Activated naive CD8-positive, alpha-beta T cell treated with anti-CD3 and anti-CD28 coated beads for 36 hours (primary cell): ENCODE results near the gene OPCML. TPM values are rescaled to one million over a fixed set of nuclear protein-coding genes. Genes with fewer than 3 reads are reported as not detected.

Source experiments
- DNase-seq: peaks from one replicate; pipeline ENCODE4 v3.0.0; 2021
- H3K27ac Mint-ChIP-seq: one replicate; pipeline ENCODE4 v1.8.0; 2022; ENCODE audit warnings: mild to moderate bottlenecking, moderate library complexity, mixed read lengths
- H3K27me3 Mint-ChIP-seq: one replicate; pipeline ENCODE4 v1.8.0; 2022; ENCODE audit warnings: mild to moderate bottlenecking, mixed read lengths
- H3K36me3 Mint-ChIP-seq: one replicate; pipeline ENCODE4 v1.8.0; 2021; ENCODE audit warnings: mild to moderate bottlenecking, mixed read lengths
- H3K4me1 Mint-ChIP-seq: one replicate; pipeline ENCODE4 v1.8.0; 2021; ENCODE audit warnings: mixed read lengths
- H3K4me3 Mint-ChIP-seq: one replicate; pipeline ENCODE4 v1.8.0; 2022; ENCODE audit warnings: mild to moderate bottlenecking, moderate library complexity, mixed read lengths
- H3K9me3 Mint-ChIP-seq: one replicate; pipeline ENCODE4 v1.8.0; 2022; ENCODE audit warnings: mixed read lengths
- total RNA-seq, 2 experiments: library from RNA; stranded (reverse); gene quantifications; one replicate each; pipeline ENCODE4 v1.2.3, GENCODE V29; 2021

Gene OPCML
- total RNA-seq, 2 experiments from 2014 or later: not detected

GRCh38 chr11:132942611-132943356 lies 589.5 kb downstream of the OPCML start:
- Mint-ChIP-seq H3K27ac (no peak overlapping the region), H3K27me3 (peaks cover 54% of the 10 kb centered on the region), H3K4me3 (no peak overlapping the region), H3K9me3 (no peaks in the 10 kb centered on the region), H3K4me1 (no peaks in the 10 kb centered on the region), H3K36me3 (no peaks in the 10 kb centered on the region)
- no peak for DNase-seq

GRCh38 chr11:132941761-132942160 lies 590.5 kb downstream of the OPCML start:
- Mint-ChIP-seq H3K4me1 (no peaks in the 10 kb centered on the region), H3K4me3 (no peak overlapping the region), H3K36me3 (no peaks in the 10 kb centered on the region), H3K27ac (no peak overlapping the region), H3K9me3 (no peaks in the 10 kb centered on the region), H3K27me3 (peaks cover 50% of the 10 kb centered on the region)
- DNase-seq: no peak

- no peak overlapping the region for H3K4me3 Mint-ChIP-seq
- H3K27me3 Mint-ChIP-seq: peaks cover 50% of the 10 kb centered on the region
- no peaks in the 10 kb centered on the region for H3K36me3 Mint-ChIP-seq
- no peaks in the 10 kb centered on the region for H3K9me3 Mint-ChIP-seq
- H3K27ac Mint-ChIP-seq: no peak overlapping the region
- H3K4me1 Mint-ChIP-seq: no peaks in the 10 kb centered on the region
- no peak for DNase-seq
These were observed 591.2 kb downstream of the OPCML start for GRCh38 chr11:132941024-132941646.

GRCh38 chr11:132937016-132937415 lies 595.3 kb downstream of the OPCML start:
- DNase-seq: no peak
- Mint-ChIP-seq H3K27me3 (peaks cover 17% of the 10 kb centered on the region), H3K4me1 (no peaks in the 10 kb centered on the region), H3K4me3 (no peak overlapping the region), H3K36me3 (no peaks in the 10 kb centered on the region), H3K27ac (no peak overlapping the region), H3K9me3 (no peaks in the 10 kb centered on the region)

GRCh38 chr11:132935383-132935782 lies 596.9 kb downstream of the OPCML start:
- no peaks in the 10 kb centered on the region for H3K36me3 Mint-ChIP-seq
- no peak overlapping the region for H3K4me3 Mint-ChIP-seq
- H3K4me1 Mint-ChIP-seq: no peaks in the 10 kb centered on the region
- peaks cover 1% of the 10 kb centered on the region for H3K27me3 Mint-ChIP-seq
- no peak overlapping the region for H3K27ac Mint-ChIP-seq
- no peak for DNase-seq
- H3K9me3 Mint-ChIP-seq: no peaks in the 10 kb centered on the region

- peaks cover 3% of the 10 kb centered on the region for H3K9me3 Mint-ChIP-seq
- H3K27ac Mint-ChIP-seq: no peak overlapping the region
- H3K27me3 Mint-ChIP-seq: no peaks in the 10 kb centered on the region
- H3K4me3 Mint-ChIP-seq: no peak overlapping the region
- H3K4me1 Mint-ChIP-seq: no peaks in the 10 kb centered on the region
- H3K36me3 Mint-ChIP-seq: no peaks in the 10 kb centered on the region
- no peak for DNase-seq
These were observed 598.6 kb downstream of the OPCML start for GRCh38 chr11:132933703-132934102.

GRCh38 chr11:132925825-132926469 lies 606.4 kb downstream of the OPCML start:
- DNase-seq: no peak
- Mint-ChIP-seq H3K4me1 (no peaks in the 10 kb centered on the region), H3K4me3 (no peak overlapping the region), H3K27ac (no peak overlapping the region), H3K36me3 (no peaks in the 10 kb centered on the region), H3K9me3 (peaks cover 3% of the 10 kb centered on the region), H3K27me3 (no peaks in the 10 kb centered on the region)

GRCh38 chr11:132921597-132921996 lies 610.7 kb downstream of the OPCML start:
- Mint-ChIP-seq H3K9me3 (no peaks in the 10 kb centered on the region), H3K4me3 (no peak overlapping the region), H3K4me1 (no peaks in the 10 kb centered on the region), H3K36me3 (no peaks in the 10 kb centered on the region), H3K27me3 (no peaks in the 10 kb centered on the region), H3K27ac (no peak overlapping the region)
- no peak for DNase-seq

GRCh38 chr11:132920451-132921096 lies 611.7 kb downstream of the OPCML start:
- Mint-ChIP-seq H3K4me3 (no peak overlapping the region), H3K36me3 (no peaks in the 10 kb centered on the region), H3K4me1 (no peaks in the 10 kb centered on the region), H3K27me3 (no peaks in the 10 kb centered on the region), H3K27ac (no peak overlapping the region), H3K9me3 (no peaks in the 10 kb centered on the region)
- no peak for DNase-seq

GRCh38 chr11:132914600-132914999 lies 617.7 kb downstream of the OPCML start:
- Mint-ChIP-seq H3K27ac (no peak overlapping the region), H3K27me3 (no peaks in the 10 kb centered on the region), H3K4me1 (no peaks in the 10 kb centered on the region), H3K36me3 (no peaks in the 10 kb centered on the region), H3K4me3 (no peak overlapping the region), H3K9me3 (no peaks in the 10 kb centered on the region)
- DNase-seq: no peak

GRCh38 chr11:132913886-132914285 lies 618.4 kb downstream of the OPCML start:
- H3K4me3 Mint-ChIP-seq: no peak overlapping the region
- no peaks in the 10 kb centered on the region for H3K4me1 Mint-ChIP-seq
- H3K36me3 Mint-ChIP-seq: no peaks in the 10 kb centered on the region
- no peak overlapping the region for H3K27ac Mint-ChIP-seq
- no peaks in the 10 kb centered on the region for H3K9me3 Mint-ChIP-seq
- no peak for DNase-seq
- no peaks in the 10 kb centered on the region for H3K27me3 Mint-ChIP-seq

- no peak overlapping the region for H3K4me3 Mint-ChIP-seq
- DNase-seq: no peak
- no peaks in the 10 kb centered on the region for H3K36me3 Mint-ChIP-seq
- no peak overlapping the region for H3K27ac Mint-ChIP-seq
- H3K27me3 Mint-ChIP-seq: peaks cover under 1% of the 10 kb centered on the region
- no peaks in the 10 kb centered on the region for H3K4me1 Mint-ChIP-seq
- no peaks in the 10 kb centered on the region for H3K9me3 Mint-ChIP-seq
These were observed 619.0 kb downstream of the OPCML start for GRCh38 chr11:132913295-132913694.

GRCh38 chr11:132911186-132911585 lies 621.1 kb downstream of the OPCML start:
- Mint-ChIP-seq H3K27me3 (peaks cover 4% of the 10 kb centered on the region), H3K27ac (no peak overlapping the region), H3K4me3 (no peak overlapping the region), H3K36me3 (no peaks in the 10 kb centered on the region), H3K4me1 (no peaks in the 10 kb centered on the region), H3K9me3 (no peaks in the 10 kb centered on the region)
- DNase-seq: no peak

- Mint-ChIP-seq H3K27me3 (peaks cover 4% of the 10 kb centered on the region), H3K4me3 (no peak overlapping the region), H3K4me1 (no peaks in the 10 kb centered on the region), H3K27ac (no peak overlapping the region), H3K36me3 (no peaks in the 10 kb centered on the region), H3K9me3 (no peaks in the 10 kb centered on the region)
- DNase-seq: no peak
These were observed 622.1 kb downstream of the OPCML start for GRCh38 chr11:132910011-132910760.
